IPS-18a (cell line): ENCODE results near the gene PLOD1.
"Not testable (repeated sequence)": the region's sequence is repeated elsewhere in the genome, so short reads cannot be mapped to it uniquely, and the experiment has no call there.

Source experiments
- H3K27ac ChIP-seq: one replicate; pipeline ENCODE4 v1.5.1; 2013; ENCODE audit warnings: low read length
- H3K27me3 ChIP-seq: one replicate; pipeline ENCODE4 v1.6.1; 2013; ENCODE audit warnings: mild to moderate bottlenecking, low read length; ENCODE audit not compliant: control insufficient read depth, insufficient read depth
- H3K36me3 ChIP-seq: one replicate; pipeline ENCODE4 v1.6.1; 2013; ENCODE audit warnings: low read depth, low read length; ENCODE audit not compliant: control insufficient read depth
- H3K4me1 ChIP-seq: one replicate; pipeline ENCODE4 v1.6.1; 2013; ENCODE audit warnings: low read depth, low read length; ENCODE audit not compliant: control insufficient read depth
- H3K4me3 ChIP-seq: one replicate; pipeline ENCODE4 v1.5.1; 2013; ENCODE audit warnings: low read length
- H3K9ac ChIP-seq: one replicate; pipeline ENCODE4 v1.6.1; 2013; ENCODE audit warnings: mild to moderate bottlenecking, low read length, moderate library complexity
- H3K9me3 ChIP-seq: one replicate; pipeline ENCODE4 v1.6.1; 2013; ENCODE audit warnings: low read depth, low read length; ENCODE audit not compliant: control insufficient read depth

Gene PLOD1

GRCh38 chr1:11934302-11935056, at the start of gene PLOD1:
TSS of gene PLOD1 (plus strand) at chr1:11934717. CDS start at chr1:11934780, 63 bp downstream.
- peaks cover 4% of the 10 kb centered on the region for H3K4me1 ChIP-seq
- H3K27me3 ChIP-seq: no peaks in the 10 kb centered on the region
- H3K4me3 ChIP-seq: peak within 1 kb of the TSS; percentile 85
- no peaks in the 10 kb centered on the region for H3K9me3 ChIP-seq
- H3K9ac ChIP-seq: peak within 1 kb of the TSS; percentile 94
- no peaks in the 10 kb centered on the region for H3K36me3 ChIP-seq
- peak within 1 kb of the TSS; percentile 91 for H3K27ac ChIP-seq

GRCh38 chr1:11885916-11886315, 48.6 kb upstream of the PLOD1 start:
- no peak overlapping the region for H3K27ac ChIP-seq
- no peak overlapping the region for H3K9ac ChIP-seq
- no peak overlapping the region for H3K4me3 ChIP-seq
- no peaks in the 10 kb centered on the region for H3K9me3 ChIP-seq
- H3K4me1 ChIP-seq: no peaks in the 10 kb centered on the region
- no peaks in the 10 kb centered on the region for H3K27me3 ChIP-seq
- H3K36me3 ChIP-seq: no peaks in the 10 kb centered on the region

GRCh38 chr1:11886986-11887665, 47.4 kb upstream of the PLOD1 start:
- H3K9ac ChIP-seq: no peak overlapping the region
- H3K36me3 ChIP-seq: no peaks in the 10 kb centered on the region
- no peaks in the 10 kb centered on the region for H3K4me1 ChIP-seq
- no peaks in the 10 kb centered on the region for H3K27me3 ChIP-seq
- no peaks in the 10 kb centered on the region for H3K9me3 ChIP-seq
- no peak overlapping the region for H3K27ac ChIP-seq
- H3K4me3 ChIP-seq: no peak overlapping the region

- H3K4me1 ChIP-seq: no peaks in the 10 kb centered on the region
- no peaks in the 10 kb centered on the region for H3K36me3 ChIP-seq
- H3K9me3 ChIP-seq: no peaks in the 10 kb centered on the region
These were observed 46.9 kb upstream of the PLOD1 start for GRCh38 chr1:11887666-11888007.

GRCh38 chr1:11888206-11888876, 46.2 kb upstream of the PLOD1 start:
- Histone ChIP-seq H3K9me3 (no peaks in the 10 kb centered on the region), H3K9ac (no peak overlapping the region), H3K36me3 (no peaks in the 10 kb centered on the region), H3K27me3 (no peaks in the 10 kb centered on the region), H3K27ac (no peak overlapping the region), H3K4me1 (no peaks in the 10 kb centered on the region), H3K4me3 (no peak overlapping the region)

More at GRCh38 chr1:11887666-11888007, 46.9 kb upstream of the PLOD1 start:
- no peak overlapping the region for H3K9ac ChIP-seq
- H3K27me3 ChIP-seq: no peaks in the 10 kb centered on the region
- no peak overlapping the region for H3K4me3 ChIP-seq
- H3K27ac ChIP-seq: no peak overlapping the region

GRCh38 chr1:11888877-11889208, 45.7 kb upstream of the PLOD1 start:
- no peaks in the 10 kb centered on the region for H3K9me3 ChIP-seq
- H3K4me1 ChIP-seq: no peaks in the 10 kb centered on the region
- H3K9ac ChIP-seq: no peak overlapping the region
- no peak overlapping the region for H3K4me3 ChIP-seq
- H3K27me3 ChIP-seq: no peaks in the 10 kb centered on the region
- no peaks in the 10 kb centered on the region for H3K36me3 ChIP-seq
- no peak overlapping the region for H3K27ac ChIP-seq

- no peak overlapping the region for H3K4me3 ChIP-seq
- H3K36me3 ChIP-seq: no peaks in the 10 kb centered on the region
- no peaks in the 10 kb centered on the region for H3K9me3 ChIP-seq
- no peak overlapping the region for H3K27ac ChIP-seq
- no peak overlapping the region for H3K9ac ChIP-seq
- no peaks in the 10 kb centered on the region for H3K27me3 ChIP-seq
- H3K4me1 ChIP-seq: no peaks in the 10 kb centered on the region
These were observed 42.9 kb upstream of the PLOD1 start for GRCh38 chr1:11891433-11892186.

- no peak overlapping the region for H3K27ac ChIP-seq
- H3K4me3 ChIP-seq: no peak overlapping the region
- H3K27me3 ChIP-seq: no peaks in the 10 kb centered on the region
- no peaks in the 10 kb centered on the region for H3K4me1 ChIP-seq
- no peaks in the 10 kb centered on the region for H3K36me3 ChIP-seq
- no peaks in the 10 kb centered on the region for H3K9me3 ChIP-seq
- H3K9ac ChIP-seq: no peak overlapping the region
These were observed 40.6 kb upstream of the PLOD1 start for GRCh38 chr1:11893907-11894251.

- not testable (repeated sequence) for H3K9ac ChIP-seq, H3K36me3 ChIP-seq, H3K9me3 ChIP-seq, H3K27ac ChIP-seq, H3K4me3 ChIP-seq, H3K27me3 ChIP-seq, H3K4me1 ChIP-seq
These were observed 40.0 kb upstream of the PLOD1 start for GRCh38 chr1:11894501-11894900.

GRCh38 chr1:11898086-11898785, 36.3 kb upstream of the PLOD1 start:
- H3K36me3 ChIP-seq: no peaks in the 10 kb centered on the region
- H3K27ac ChIP-seq: no peak overlapping the region
- no peak overlapping the region for H3K4me3 ChIP-seq
- no peak overlapping the region for H3K9ac ChIP-seq
- peaks cover 6% of the 10 kb centered on the region for H3K27me3 ChIP-seq
- H3K9me3 ChIP-seq: no peaks in the 10 kb centered on the region
- no peaks in the 10 kb centered on the region for H3K4me1 ChIP-seq

GRCh38 chr1:11898831-11899467, 35.6 kb upstream of the PLOD1 start:
- Histone ChIP-seq H3K27ac (no peak overlapping the region), H3K27me3 (peaks cover 6% of the 10 kb centered on the region), H3K36me3 (no peaks in the 10 kb centered on the region), H3K4me3 (no peak overlapping the region), H3K4me1 (no peaks in the 10 kb centered on the region), H3K9me3 (no peaks in the 10 kb centered on the region), H3K9ac (no peak overlapping the region)
